Left lung (tissue), 10 donors: ENCODE data around the gene TEX19. TPM values are rescaled to one million over a fixed set of nuclear protein-coding genes. Genes with fewer than 3 reads are reported as not detected.

Experiments used
- ATAC-seq: fragments of 200-7000 bp; cut with Tn5 transposase; one replicate; pipeline ENCODE4 v1.9.1; 2020; ENCODE audit warnings: moderate library complexity
- DNase-seq, 4 donors: peaks; one replicate each; pipeline ENCODE4 v3.0.0-alpha.2; 2013 to 2020
- H3K27ac ChIP-seq, 2 donors: fragments of 200-600 bp; sonication (generic) in 1 of 2; one replicate each; pipeline versions ENCODE4 v1.5.0 to v1.8.0; 2020 to 2021
- H3K27me3 ChIP-seq, 2 donors: fragments of 200-600 bp; sonication (generic) in 1 of 2; one replicate each; pipeline versions ENCODE4 v1.5.0 to v1.8.0; 2020 to 2021
- H3K36me3 ChIP-seq, 2 donors: fragments of 200-600 bp; sonication (generic) in 1 of 2; one replicate each; pipeline versions ENCODE4 v1.5.0 to v1.8.0; 2020 to 2021
- H3K4me1 ChIP-seq, 2 donors: fragments of 200-600 bp; one replicate each; pipeline ENCODE4 v1.8.0; 2021
- H3K4me3 ChIP-seq, 2 donors: fragments of 200-600 bp; sonication (generic) in 1 of 2; one replicate each; pipeline versions ENCODE4 v1.5.0 to v1.8.0; 2020 to 2021; ENCODE audit warnings: mild to moderate bottlenecking in 1 of 2
- H3K9me3 ChIP-seq, 2 donors: fragments of 200-600 bp; sonication (generic) in 1 of 2; one replicate each; pipeline versions ENCODE4 v1.5.0 to v1.8.0; 2020 to 2021
- CTCF ChIP-seq, 2 donors: fragments of 200-600 bp; sonication (generic) in 1 of 2; IDR thresholded peaks; one replicate each; pipeline versions ENCODE4 v1.5.0 to v1.8.0; 2021; ENCODE audit warnings: antibody characterized with exemption in 2 of 2
- intact Hi-C, 2 donors: fragments of 100-400 bp; cut with DNase I; formaldehyde crosslinking; loops; one replicate each; pipeline versions ENCODE4 v1.11.2 to v1.14.2; 2022
- polyA plus RNA-seq, 6 donors: library from polyadenylated mRNA; unstranded; fragments of 120-200 nt; gene quantifications; one replicate each; pipeline ENCODE4 v1.2.1, GENCODE V29; 2013; ENCODE audit not compliant: insufficient read length in 6 of 6
- total RNA-seq, 2 donors: library from RNA; stranded (reverse); fragmentation: NEBNext Ultra II Directional; extraction: Animal tissue kit (Norgen Biotek cat#: 25700); gene quantifications; one replicate each; pipeline ENCODE4 v1.2.1, GENCODE V29; 2021
- donor health status: DM: no; HTN: yes; CAD: no.
- donor health status: DM: no; HTN: no; CAD: no.

The TEX19 gene
- total and polyA plus RNA-seq, 8 donors: 0.07 TPM; not detected in 7

- no peak for TF ChIP-seq CTCF (IDR thresholded peaks at IDR 0.05)
- DNase-seq: peak in 2 of 4 donors; percentile 77 to 78
- H3K27me3 ChIP-seq: peaks cover 0 to 18% of the 10 kb centered on the region in 2 donors
- H3K27ac ChIP-seq: no peak overlapping the region
- no peaks in the 10 kb centered on the region for H3K9me3 ChIP-seq
- peaks cover 22 to 47% of the 10 kb centered on the region in 2 donors for H3K4me1 ChIP-seq
- no peak for ATAC-seq
- intact Hi-C loops: no loop called here
- H3K4me3 ChIP-seq: no peak overlapping the region
- H3K36me3 ChIP-seq: peaks cover 0 to 6% of the 10 kb centered on the region in 2 donors
Measured at GRCh38 chr17:82330322-82331239, 28.5 kb upstream of the TEX19 start.

GRCh38 chr17:82331345-82331939, 27.6 kb upstream of the TEX19 start:
- Histone ChIP-seq H3K36me3 (peaks cover 0 to 6% of the 10 kb centered on the region in 2 donors), H3K9me3 (no peaks in the 10 kb centered on the region), H3K27me3 (peaks cover 0 to 18% of the 10 kb centered on the region in 2 donors), H3K4me3 (no peak overlapping the region), H3K4me1 (peaks cover 22 to 55% of the 10 kb centered on the region in 2 donors), H3K27ac (no peak overlapping the region)
- intact Hi-C loops: no loop called here
- ATAC-seq: no peak
- DNase-seq: peak in 1 of 4 donors; percentile 75
- no peak for TF ChIP-seq CTCF (IDR thresholded peaks at IDR 0.05)

- intact Hi-C loops: no loop called here
- DNase-seq (peak in 2 of 4 donors; percentile 83 to 88), ATAC-seq (peak; percentile 54)
- Histone ChIP-seq H3K36me3 (peaks cover 0 to 6% of the 10 kb centered on the region in 2 donors), H3K4me1 (peaks cover 22 to 56% of the 10 kb centered on the region in 2 donors), H3K9me3 (no peaks in the 10 kb centered on the region), H3K27ac (peak overlapping the region in 1 of 2 donors; percentile 84), H3K4me3 (peak overlapping the region; percentile 37 to 75), H3K27me3 (peaks cover 0 to 18% of the 10 kb centered on the region in 2 donors)
- TF ChIP-seq CTCF (IDR thresholded peaks at IDR 0.05): no peak
Measured at GRCh38 chr17:82332669-82333278, 26.3 kb upstream of the TEX19 start.

- intact Hi-C loops: no loop called here
- Histone ChIP-seq H3K4me1 (peaks cover 22 to 56% of the 10 kb centered on the region in 2 donors), H3K4me3 (peak within 1 kb of the TSS; percentile 37 to 75), H3K27me3 (peaks cover 0 to 18% of the 10 kb centered on the region in 2 donors), H3K36me3 (no peaks in the 10 kb centered on the region), H3K9me3 (no peaks in the 10 kb centered on the region), H3K27ac (peak within 1 kb of the TSS in 1 of 2 donors; percentile 84)
- peak; percentile 48 for ATAC-seq
- DNase-seq: peak in 2 of 4 donors; percentile 66 to 90
- TF ChIP-seq CTCF (IDR thresholded peaks at IDR 0.05): no peak
Measured at GRCh38 chr17:82333279-82334171, 25.5 kb upstream of the TEX19 start, which contains the start of gene SECTM1. Gene SECTM1 (minus strand): TSS chr17:82333766. CDS start chr17:82327240, 6,526 bp downstream.
